Measurements from ENCODE around the gene SPATA45. TPM values are rescaled to one million over a fixed set of nuclear protein-coding genes. Genes with fewer than 3 reads are reported as not detected.

The SPATA45 gene
- total and polyA plus RNA-seq, 2 of the 8 experiments (the other 6 are each of a cell fraction or from before 2014, with no cell fraction given) = 0.21 to 0.65 TPM

DNA sequence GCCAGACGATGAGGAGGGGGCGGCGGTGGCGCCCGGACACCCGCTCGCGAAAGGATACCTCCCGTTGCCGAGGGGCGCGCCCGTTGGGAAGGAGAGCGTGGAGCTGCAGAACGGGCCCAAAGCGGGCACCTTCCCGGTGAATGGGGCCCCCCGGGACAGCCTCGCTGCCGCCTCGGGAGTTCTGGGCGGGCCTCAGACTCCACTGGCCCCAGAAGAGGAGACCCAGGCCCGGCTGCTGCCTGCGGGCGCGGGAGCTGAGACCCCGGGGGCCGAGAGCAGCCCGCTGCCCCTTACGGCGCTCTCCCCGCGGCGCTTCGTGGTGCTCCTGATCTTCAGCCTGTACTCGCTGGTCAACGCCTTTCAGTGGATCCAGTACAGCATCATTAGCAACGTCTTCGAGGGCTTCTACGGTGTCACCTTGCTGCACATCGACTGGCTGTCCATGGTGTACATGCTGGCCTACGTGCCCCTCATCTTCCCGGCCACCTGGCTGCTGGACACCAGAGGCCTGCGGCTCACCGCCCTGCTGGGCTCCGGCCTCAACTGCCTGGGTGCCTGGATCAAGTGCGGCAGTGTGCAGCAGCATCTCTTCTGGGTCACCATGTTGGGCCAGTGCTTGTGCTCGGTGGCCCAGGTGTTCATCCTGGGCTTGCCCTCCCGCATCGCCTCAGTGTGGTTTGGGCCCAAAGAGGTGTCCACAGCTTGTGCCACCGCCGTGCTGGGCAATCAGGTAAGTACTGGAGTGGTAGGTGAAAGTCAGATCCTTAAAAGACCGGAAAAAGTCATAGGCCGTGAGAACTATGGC lies 11.2 kb upstream of the SPATA45 start (continued):
- no peak for TF ChIP-seq SIX5 (IDR thresholded peaks at IDR 0.05; ENCODE audit: low read depth, low read length)
- 0 out of 2 replicates have a peak, but pooled peaks have one; percentile 8 for TF ChIP-seq RBBP5 (IDR thresholded peaks at IDR 0.05; ENCODE audit: borderline replicate concordance, low read depth, low read length)
- no peak for TF ChIP-seq YY1 (IDR thresholded peaks at IDR 0.05; ENCODE audit: low read depth, low read length)

Measured in H1 (cell line).